ENCODE data around the gene FIZ1.
A peak's percentile ranks its signal among the peaks of the same experiment; 100 is the strongest.

The FIZ1 gene

GRCh38 chr19:55611983-55612645 lies 12.8 kb upstream of the FIZ1 start:
- no peak for ATAC-seq

DNA sequence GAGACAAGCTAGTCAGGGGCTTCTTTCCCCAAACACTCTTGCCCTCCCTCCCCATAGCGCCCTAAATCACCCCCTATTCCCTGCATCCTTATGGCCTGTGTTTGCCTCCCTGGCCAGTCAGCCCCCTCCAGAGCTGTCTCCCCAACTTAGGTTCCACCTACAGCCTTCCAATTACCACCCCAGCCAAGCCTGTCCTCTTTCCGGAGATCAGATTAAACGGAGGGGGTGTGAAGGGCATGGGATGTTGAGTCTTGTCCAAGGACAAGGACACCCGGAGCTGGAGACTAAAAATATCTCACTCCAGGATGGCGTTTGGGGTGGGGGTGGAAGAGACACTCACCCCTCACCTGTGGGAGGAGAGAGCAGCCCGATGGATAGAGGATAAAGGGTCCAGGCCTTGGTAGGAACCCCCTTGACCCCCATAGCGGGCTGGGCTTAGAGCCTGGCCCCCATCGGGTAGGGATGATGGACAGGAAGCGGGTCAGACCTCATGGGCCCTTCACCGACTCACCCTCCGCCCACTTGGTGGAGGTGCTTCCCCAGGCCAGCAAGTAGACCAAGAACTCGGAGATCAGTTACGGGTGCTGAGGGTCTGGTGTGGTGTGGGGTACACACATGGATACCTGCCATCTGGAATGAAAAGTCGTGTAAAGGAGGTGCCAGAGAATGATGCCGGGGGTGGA lies 12.1 kb upstream of the FIZ1 start:
- no peak for ATAC-seq

DNA sequence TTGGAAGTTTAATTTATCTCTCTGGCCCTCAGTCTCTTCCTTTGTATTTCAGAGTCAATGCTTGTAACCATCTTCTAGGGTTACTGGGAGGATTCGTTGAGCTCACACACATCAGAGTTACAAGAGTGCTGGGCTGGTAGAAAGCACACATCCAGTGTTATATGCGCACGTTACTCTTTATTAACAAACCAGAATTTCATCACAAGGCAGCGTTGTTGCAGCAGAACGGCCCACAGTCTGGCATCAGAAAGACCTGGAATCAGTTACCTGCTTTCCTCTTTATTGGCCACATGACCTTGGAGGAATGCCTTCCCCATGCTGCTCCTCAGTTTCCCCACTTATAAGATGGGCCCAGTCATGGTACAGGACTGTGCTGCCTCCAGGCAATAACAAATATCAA lies 10.0 kb upstream of the FIZ1 start:
- ATAC-seq = no peak

DNA sequence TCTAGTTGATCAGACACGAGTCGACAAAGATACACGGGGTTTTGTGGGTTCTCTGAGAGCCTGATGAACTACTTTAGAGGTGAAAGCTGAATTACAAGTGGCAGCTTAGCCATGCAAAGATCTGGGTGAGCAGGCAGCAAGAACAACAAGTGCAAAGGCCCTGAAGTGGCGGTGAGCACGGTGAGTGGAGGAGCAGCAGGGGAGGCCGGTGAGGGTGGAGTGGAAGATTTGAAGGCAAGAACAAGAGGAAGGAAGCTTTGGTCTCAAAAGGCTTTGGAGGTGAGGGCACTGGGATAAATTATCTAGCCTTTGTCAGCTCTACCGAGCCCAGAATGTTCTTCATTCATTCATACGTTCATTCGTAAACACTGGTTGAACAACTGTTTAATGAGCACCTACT lies 7.5 kb upstream of the FIZ1 start:
- ATAC-seq = no peak

- no peak for ATAC-seq
Measured at GRCh38 chr19:55606471-55606787, 7.1 kb upstream of the FIZ1 start.

GRCh38 chr19:55605637-55606470 lies 6.5 kb upstream of the FIZ1 start, which contains the start of gene ZNF865:
ZNF865 (plus strand) TSS chr19:55605647; CDS start chr19:55613619, 7,972 bp downstream.
- peak; percentile 37 to 41 for ATAC-seq

GRCh38 chr19:55605207-55605636 lies 5.9 kb upstream of the FIZ1 start:
- peak; percentile 76 to 83 for ATAC-seq

DNA sequence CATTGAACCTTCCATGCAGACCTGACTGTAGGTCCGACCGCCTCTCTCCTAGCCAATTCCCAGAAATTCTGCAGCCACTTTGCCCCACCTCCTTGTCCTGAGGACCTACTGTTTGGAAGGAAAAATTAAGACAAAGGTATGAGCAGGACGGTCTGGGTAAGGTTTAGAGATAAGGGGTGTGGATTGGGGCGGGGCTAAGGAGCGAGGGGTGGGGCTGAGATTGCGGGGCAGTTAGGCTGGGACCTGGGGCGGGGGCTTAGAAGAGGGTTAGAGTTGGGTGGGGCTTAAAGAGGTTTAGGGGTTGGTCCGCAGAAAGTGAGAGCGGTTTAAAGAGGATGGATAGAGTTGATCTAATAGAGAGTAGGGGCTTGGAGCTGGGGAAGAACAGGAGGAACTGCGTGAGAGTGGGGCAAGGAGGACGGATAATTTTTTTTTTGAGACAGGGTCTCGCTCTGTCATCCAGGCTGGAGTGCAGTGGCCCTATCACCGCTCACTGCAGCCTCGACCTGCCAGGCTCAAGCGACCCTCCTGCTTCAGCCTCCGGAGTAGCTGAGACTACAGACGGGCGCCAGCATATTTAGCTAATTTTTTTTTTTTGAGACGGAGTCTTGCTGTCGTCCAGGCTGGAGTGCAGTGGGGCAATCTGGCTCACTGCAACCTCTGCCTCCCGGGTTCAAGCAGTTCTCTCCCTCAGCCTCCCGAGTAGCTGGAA lies 4.4 kb upstream of the FIZ1 start:
- no peak for ATAC-seq

- ATAC-seq = no peak
Measured at GRCh38 chr19:55603115-55603514, 3.8 kb upstream of the FIZ1 start.

DNA sequence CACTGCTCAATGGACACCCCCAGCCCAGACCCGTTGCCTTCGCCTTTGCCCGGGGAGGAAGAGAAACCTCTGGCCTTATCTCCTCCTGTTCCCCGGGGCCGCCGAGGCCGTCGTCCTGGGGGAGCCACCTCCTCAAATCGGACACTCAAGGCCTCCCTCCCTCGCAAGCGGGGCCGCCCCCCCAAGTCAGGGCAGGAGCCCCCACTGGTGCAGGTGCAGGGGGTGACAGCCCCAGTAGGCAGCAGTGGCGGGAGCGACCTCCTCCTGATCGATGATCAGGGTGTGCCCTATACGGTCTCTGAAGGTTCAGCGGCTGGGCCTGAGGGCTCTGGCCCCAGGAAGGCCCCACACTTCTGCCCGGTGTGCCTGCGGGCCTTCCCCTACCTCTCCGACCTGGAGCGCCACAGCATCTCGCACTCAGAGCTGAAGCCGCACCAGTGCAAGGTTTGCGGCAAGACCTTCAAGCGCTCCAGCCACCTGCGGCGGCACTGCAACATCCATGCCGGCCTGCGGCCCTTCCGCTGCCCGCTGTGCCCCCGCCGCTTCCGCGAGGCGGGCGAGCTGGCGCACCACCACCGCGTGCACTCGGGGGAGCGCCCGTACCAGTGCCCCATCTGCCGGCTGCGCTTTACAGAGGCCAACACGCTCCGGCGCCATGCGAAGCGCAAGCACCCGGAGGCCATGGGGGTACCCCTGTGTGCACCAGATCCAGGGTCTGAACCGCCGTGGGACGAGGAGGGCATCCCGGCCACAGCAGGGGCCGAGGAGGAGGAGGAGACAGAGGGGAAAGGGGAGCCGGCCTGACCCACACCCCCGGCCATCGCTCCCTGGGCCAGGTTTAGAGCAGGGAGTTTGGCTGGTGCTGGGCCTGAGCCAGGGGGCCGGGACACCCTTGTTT lies 3.0 kb upstream of the FIZ1 start:
- no peak for ATAC-seq

- ATAC-seq = no peak
Measured at GRCh38 chr19:55601084-55601483, 1.8 kb upstream of the FIZ1 start.

- ATAC-seq = no peak
Measured at GRCh38 chr19:55600662-55601028, 1.3 kb upstream of the FIZ1 start.

DNA sequence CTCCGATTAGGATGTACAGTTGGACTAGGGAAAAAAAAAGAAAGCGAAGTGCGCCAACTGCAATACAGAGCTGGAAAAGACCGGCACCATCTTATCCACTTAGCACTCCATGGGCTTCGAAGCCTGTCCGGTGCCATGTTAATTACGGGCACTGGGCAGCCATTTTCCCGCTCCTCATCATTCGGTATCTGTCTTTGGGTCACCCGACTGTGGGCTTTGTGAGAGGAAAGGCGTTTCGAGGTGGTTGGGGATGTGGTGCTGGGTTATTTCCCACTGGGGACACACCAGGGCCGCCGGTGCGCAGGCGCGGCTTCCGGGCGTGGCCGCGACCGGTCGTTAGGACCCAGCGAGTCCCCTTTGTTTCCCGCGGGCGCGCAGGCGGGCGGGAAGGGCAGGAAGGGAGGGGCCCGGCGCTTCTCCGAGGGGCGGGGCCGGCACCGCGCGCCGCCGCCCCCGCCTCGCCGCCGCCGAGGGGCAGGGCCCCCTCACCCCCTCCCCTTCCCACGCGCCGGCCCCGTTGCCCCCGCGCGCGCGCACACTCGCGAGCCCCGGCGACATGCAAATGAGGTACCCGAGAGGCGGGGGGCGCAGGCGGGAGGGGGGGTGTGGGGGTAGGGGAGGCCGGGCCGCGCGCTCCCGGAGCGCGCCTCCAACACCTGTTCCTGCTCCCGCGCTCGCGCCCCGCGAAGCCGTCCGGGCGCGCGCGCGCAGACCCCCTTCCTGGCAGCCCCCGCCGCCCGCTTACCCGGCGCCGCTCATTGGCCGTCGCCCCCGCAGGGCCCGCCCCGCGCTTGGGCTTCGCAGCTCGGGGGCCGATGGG lies 735 bp upstream of the FIZ1 start, which contains the start of gene ZNF524:
Gene ZNF524, plus strand, starts transcription at position 447 of the 820 bp plus-strand sequence. CDS start 1,825 bp downstream, outside the sequence.
- ATAC-seq = peak; percentile 60 to 67

DNA sequence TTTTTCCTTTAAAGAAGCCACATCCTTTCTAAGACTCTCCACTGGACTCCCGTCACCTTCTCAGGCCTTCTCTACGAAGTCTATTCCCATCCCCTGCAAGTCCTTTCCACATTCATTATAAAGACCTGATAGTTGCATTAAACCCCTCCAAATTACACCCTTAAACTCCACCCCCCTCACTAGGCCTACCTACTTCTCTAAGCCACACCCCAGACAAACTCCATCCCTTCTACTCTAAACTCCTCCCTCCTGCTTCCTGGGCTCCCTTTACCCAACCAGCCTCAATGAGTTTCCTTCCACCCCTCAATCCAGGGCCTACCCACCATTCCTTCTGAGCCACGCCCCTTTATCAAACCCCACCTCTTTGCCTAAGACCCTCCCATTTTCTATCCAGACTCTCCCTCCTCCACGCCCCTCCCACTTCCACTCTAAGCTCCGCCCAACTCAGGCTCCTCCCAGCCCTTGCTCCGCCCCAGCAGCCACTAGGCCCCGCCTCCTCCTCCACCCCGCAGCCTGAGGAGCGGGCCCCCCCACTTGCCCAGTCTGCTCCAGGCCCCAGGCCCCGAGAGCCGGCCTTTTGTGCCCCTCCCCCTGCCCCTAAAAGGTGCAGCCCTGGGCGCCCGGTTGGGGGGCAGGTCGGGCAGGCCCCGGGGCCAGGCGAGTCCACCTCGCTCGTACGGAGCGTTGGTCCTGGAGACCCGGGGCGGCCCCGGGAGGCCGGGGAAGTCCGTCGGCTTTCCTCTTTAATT lies 424 bp downstream of the FIZ1 start:
- peak; percentile 57 to 60 for ATAC-seq

DNA sequence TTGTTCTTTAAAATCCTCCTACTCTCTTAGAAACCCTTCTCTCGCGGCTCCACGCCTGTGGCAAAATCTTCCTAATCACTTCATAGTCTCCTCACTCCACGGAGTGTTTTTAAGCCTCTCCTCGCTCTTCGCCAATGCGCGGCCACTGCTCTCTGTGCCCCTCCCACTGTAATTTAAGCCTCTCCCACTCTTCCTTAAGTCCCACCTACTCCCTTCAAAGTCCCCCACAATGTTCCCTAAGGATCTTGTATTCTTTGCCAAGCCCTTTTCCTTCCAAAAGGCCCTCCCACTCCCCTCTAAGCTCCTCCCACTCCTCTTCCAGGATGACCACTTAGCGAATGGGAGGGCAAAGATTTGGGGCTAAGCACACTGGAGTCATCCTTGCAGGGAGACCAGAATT lies 1.3 kb downstream of the FIZ1 start:
- ATAC-seq = no peak

GRCh38 chr19:55597501-55597921 lies 1.8 kb downstream of the FIZ1 start:
- ATAC-seq = no peak

DNA sequence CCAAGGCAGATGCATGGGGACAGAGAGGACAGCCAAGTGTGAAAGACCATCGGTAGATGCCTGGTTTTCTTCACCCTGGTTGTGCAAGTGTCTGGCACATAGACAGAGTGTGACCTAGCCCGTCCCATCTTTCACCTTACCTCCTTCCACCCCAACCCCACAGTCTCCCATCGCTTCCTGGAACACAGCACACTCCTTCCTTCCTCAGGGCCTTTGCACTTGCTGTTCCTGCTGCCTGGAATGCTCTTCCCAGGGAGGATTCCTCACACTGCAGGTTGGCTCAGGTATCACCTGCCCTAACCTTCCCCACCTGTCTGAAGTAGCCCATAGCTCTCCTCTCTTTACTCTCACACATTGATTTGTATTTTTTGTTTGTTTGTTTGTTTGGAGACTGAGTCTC lies 3.0 kb downstream of the FIZ1 start:
- ATAC-seq = no peak

DNA sequence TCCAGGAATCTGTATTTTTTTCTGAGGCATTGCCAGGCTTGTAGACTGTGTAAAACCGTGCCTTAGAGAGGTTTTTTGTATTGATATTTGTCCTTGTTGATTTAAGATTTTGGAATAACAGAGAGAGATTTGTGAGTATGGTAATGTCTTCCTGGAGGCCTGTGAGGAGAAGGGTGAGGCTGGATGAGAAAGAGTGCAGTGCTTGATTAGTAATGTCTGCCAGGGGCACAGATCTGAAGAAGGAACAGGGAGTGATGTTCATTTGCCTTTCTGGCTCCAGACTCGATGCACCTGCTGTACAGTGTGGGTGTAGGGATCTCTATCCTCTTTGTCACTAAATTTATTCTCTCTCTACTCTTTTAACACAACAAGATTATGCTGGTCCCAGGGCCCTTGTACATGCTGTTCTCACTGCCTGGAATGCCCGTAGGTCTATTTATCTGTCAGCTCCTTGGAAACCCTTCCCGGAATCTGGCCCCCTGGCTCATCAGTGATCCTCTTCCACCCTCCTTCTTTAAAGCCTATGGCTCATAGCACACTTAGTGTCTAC lies 4.2 kb downstream of the FIZ1 start:
- ATAC-seq = no peak

- no peak for ATAC-seq
Measured at GRCh38 chr19:55593096-55593772, 6.1 kb downstream of the FIZ1 start.

Data from activated CD4-positive, CD25-positive, alpha-beta regulatory T cell treated with anti-CD3 and anti-CD28 coated beads, Interleukin-2, amount 50 U/mL, for 24 hours (primary cell).